ENCODE data around the gene PRPF19.

Gene PRPF19

DNA sequence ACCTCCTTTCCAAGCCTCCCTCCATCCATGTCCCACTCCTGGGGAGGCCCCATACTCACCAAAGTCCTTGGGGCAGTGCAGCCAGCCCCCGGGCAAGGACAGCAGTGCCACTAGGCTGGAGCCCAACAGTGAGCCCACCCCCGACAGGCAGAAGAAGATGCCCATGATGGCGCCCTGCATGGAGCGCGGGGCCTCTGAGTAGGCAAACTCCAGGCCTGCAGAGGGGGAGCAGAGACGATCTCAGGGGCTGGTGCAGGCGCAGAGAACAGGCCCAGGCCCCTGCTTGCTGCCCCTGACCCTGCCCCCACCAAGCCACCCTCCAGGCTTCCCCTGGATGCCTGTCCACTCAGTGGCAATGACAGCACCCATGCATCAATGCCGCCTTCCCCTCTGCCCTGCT, 31.4 kb upstream of the PRPF19 start:
- no peak for DNase-seq (ENCODE audit: low spot score)

DNA sequence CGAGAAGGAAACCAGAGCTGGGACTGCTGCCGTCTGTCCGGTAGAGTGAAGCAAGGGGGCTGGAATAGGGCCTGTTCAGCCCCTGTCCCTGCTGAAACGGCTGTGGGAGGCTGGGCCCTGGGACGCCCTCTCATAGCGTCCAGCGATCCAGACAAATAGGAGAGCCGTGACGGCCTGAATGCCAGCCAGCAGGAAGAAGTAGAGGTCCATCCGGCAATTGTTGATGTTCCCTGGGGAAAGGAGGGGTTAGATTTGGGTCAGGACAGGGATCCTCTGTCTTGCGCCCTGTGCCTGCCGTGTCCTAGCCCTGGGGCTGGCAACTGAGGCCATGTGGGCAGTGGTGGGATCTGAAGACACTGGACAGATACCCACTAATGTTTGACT, 30.8 kb upstream of the PRPF19 start:
- DNase-seq (ENCODE audit: low spot score): no peak

DNA sequence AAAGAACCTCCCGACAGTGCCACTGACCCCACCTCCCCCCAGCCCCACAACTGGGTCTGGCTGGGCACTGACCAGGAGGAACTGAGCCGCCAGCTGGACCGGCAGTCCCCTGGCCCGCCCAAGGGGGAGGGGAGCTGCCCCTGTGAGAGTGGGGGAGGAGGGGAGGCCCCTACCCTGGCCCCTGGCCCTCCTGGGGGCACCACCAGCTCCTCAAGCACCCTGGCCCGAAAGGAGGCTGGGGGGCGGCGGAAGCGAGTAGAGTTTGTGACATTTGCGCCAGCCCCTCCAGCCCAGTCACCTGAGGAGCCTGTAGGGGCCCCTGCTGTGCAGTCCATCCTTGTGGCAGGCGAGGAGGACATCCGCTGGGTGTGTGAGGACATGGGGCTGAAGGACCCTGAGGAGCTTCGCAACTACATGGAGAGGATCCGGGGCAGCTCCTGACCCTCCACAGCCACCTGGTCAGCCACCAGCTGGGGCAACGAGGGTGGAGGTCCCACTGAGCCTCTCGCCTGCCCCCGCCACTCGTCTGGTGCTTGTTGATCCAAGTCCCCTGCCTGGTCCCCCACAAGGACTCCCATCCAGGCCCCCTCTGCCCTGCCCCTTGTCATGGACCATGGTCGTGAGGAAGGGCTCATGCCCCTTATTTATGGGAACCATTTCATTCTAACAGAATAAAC, 30.2 kb upstream of the PRPF19 start:
- no peak for DNase-seq (ENCODE audit: low spot score)

DNA sequence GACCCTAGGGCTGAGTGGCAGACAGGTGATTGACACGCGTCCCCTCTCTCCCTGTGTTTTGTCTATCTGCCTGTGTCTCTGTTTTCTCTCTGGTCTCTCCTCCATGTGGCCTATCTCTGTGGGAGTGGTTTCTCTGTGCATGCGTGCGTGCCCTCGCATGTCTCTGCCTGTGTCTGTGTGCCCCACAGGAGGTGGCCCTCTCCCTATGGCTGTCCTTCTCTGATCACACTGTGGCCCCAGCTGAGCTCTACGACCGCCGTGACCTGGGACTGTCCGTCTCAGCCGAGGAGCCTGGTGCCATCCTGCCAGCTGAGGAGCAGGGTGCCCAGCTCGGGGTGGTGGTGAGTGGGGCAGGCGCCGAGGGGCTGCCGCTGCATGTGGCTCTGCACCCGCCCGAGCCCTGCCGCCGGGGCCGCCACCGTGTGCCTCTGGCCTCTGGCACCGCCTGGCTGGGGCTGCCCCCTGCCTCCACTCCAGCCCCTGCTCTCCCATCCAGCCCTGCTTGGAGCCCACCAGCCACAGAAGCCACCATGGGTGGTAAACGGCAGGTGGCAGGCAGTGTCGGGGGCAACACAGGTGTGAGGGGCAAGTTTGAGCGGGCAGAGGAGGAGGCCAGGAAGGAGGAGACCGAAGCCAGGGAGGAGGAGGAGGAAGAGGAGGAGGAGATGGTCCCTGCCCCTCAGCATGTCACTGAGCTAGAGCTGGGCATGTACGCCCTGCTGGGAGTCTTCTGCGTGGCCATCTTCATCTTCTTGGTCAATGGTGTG, 29.5 kb upstream of the PRPF19 start:
- DNase-seq (ENCODE audit: low spot score): no peak

DNA sequence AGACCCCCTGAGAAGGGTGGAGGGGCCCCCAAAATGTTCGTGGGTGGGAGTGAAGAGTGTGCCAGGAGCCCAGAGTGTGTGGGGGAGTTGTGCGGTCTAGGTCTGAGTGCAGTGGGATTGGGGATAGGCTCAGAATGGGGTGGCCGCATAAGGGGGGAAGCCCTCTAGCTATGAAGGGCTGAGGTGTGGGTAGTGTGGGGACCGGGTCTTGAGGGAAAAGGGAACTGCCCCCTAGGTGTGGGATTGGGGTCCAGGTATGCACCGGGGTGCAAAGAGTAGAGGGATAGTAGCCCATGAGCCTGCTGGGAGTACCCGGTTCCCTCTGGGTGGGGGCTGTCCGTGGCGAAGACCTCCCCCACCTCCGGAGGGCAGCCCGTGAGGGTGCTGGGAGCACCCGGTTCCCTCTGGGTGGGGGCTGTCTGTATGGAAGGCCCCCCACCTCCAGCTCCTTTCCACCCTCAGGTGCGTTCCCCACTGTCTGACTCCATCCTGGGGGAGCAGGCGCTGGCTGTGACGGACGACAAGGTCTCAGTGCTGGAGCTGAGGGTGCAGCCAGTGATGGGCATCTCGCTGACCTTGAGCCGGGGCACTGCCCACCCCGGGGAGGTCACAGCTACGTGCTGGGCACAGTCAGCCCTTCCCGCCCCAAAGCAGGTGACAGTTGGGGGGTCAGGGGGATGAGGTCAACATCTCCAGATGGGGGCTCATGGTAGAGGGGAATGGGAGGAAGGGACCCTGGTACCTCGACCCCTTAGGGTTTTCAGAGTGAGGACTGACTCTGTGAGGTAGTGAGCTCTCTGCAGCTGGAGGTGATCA, 28.6 kb upstream of the PRPF19 start:
- DNase-seq (ENCODE audit: low spot score): no peak

DNA sequence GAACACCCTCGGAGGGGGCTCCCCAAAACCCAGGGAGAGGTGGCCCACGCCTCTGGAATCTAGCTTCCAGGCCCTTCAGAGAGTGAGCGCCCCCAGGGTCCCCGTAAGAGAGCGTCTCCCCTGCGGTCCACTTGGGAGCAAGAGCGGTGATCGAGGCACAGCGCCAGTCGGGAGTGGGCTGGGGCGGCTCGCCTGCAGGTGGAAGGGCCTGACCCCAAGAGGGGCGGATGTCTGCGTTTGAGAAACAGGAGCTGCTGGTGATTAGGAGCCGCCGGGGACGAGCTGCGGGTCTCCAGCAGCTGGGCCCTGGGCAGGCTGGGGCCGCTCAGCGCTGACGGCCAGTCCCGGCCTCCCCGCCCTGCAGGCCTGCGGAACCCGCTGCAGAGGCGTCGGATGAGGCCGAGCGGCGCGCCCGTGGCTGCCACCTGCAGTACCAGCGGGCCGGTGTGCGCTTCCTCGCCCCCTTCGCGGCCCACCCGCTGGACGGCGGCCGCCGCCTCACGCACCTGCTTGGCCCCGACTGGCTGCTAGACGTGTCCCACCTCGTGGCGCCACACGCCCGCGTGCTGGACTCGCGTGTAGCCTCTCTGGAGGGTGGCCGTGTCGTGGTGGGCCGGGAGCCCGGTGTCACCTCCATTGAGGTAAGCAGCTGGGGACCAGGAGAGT, 27.9 kb upstream of the PRPF19 start:
- no peak for DNase-seq (ENCODE audit: low spot score)

DNA sequence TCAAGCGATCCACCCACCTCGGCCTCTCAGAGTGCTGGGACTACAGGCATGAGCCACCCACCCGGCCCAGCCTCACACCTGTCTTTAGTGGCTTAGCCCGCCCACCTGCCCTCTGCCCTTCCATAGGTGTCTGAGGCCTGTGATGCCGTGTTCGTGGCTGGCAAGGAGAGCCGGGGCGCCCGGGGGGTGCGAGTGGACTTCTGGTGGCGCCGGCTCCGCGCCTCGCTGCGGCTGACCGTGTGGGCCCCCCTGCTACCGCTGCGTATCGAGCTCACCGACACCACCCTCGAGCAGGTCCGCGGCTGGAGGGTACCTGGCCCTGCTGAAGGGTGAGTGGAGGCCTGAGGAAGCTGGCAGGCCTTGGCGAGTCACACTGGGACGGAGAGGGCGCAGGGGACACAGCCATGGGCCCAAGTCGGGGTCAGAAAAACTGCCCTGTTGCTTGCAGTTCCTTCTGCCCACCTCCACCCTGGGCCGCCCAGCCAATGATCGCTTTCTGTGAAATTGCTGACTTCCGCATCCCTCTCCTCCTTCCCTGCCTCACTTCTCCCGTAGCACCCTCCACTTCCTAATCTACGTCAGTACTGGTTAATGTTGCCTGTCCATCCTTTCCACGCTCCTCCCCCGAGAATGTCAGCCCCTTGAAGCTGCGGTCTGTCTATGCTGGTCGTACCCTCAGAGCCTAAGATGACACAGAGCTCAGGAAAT, 27.2 kb upstream of the PRPF19 start:
- no peak for DNase-seq (ENCODE audit: low spot score)

DNA sequence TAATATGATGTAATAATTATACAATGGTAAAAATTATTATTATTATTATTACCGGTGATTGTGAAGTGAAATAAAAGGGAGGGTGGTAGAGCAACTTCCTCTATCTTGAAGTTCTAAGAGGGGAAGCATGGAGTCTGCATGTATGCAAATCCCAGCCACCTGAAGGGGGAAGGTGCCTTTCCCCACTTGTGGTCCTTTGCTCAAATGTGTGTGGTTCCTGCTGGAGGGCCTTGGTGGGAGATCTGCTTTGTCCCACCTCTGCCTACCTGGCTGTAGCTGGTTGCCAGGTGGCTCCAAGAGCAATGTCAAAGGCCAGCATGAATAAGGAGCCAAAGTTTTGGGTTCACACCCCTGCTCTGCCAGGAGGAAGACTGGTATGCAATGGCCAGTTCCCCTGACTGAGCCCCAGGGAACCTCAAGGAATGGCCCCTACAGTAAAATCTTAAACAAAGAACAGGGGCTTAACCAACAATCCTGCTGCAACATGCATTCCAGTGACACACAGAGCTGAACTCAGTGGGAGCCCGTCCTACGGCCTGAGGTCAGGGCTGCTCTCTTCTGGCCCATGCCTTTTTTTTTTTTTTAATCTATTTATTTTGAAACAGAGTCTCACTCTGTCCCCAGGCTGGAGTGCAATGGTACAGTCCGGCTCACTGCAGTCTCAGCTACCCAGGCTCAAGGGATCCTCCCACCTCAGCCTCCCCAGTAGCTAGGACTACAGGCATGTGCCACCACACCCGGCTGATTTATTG, 26.4 kb upstream of the PRPF19 start:
- DNase-seq (ENCODE audit: low spot score): peak; percentile 43

DNA sequence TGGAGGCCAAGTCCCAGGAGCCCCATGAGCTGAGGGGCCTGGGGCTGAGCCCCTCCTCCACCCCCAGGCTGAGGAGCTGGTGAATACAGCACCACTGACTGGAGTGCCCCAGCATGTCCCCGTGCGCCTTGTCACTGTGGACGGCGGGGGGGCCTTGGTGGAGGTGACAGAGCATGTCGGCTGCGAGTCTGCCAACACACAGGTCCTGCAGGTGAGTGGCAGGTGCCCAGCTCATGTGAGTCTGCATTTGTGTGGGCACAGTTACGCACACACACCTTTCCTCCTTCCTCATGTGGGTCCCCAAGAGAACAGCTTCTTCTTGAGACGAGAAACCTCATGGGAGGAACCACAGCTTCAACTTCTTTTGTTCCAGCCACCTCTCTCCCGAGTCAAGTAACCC, 25.5 kb upstream of the PRPF19 start:
- DNase-seq (ENCODE audit: low spot score): no peak

DNA sequence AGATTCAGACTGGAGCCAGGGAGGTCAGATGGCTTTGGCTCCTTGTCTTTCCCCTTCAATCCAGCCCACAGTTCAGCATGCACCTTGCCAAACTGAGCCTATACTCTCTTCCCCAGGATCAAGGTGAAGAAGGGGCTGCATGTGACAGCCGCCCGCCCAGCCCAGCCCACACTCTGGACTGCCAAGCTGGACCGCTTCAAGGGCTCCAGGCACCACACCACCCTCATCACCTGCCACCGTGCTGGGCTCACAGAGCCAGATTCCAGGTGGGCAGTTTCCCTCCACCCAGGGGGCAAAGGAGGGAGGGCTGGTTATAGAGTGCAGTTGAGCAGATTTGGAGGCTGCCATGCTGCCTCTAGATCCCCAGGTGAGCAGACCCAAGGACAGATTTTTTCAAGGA, 24.0 kb upstream of the PRPF19 start:
- no peak for DNase-seq (ENCODE audit: low spot score)

DNA sequence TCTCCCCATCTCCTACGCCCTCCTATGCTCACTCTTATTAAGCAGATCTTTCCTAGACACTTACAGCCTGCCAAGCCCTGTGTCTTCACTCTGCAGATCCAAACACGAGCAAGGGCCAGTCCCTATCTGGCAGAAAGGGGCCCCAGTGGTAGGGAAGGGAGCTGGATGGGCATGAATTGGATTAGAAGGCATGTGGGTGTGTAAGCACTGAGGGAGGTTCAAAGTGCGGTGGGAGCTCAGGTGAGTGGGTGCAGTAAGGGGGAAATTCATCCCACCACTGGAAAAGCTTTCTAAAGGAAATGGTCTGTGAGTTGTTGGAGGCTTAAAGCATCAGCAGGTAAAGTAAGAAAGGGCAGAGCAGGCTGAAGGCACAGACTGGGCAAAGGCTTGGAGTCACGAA, 23.4 kb upstream of the PRPF19 start:
- no peak for DNase-seq (ENCODE audit: low spot score)

DNA sequence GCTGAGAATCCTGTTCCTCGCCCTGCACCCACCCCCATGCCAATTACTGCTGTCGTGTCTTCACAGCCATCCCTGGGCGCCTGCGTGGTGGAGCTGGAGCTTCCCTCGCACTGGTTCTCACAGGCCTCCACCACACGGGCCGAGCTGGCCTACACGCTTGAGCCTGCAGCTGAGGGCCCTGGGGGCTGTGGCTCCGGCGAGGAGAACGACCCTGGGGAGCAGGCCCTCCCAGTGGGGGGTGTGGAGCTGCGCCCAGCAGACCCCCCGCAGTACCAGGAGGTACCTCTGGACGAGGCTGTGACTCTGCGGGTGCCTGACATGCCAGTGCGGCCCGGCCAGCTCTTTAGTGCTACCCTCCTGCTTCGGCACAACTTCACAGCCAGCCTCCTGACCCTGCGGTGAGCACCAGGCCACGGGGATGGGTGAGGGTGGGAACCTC, 22.2 kb upstream of the PRPF19 start:
- no peak for DNase-seq (ENCODE audit: low spot score)

DNA sequence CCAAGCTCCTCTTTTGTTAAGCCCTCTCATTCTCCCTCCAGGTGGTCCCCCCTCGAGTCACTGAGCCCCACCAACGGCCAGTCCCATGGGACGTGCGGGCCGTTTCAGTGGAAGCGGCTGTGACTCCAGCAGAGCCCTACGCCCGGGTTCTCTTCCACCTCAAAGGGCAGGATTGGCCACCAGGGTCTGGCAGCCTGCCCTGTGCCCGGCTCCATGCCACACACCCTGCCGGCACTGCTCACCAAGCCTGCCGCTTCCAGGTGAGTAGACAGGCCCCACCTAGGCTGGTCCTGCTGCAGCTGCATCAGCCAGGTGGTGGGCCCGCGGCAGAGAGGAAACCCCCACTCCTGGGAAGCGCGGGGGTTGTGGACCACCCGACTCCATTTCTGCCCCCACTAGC, 21.2 kb upstream of the PRPF19 start:
- DNase-seq (ENCODE audit: low spot score): no peak

DNA sequence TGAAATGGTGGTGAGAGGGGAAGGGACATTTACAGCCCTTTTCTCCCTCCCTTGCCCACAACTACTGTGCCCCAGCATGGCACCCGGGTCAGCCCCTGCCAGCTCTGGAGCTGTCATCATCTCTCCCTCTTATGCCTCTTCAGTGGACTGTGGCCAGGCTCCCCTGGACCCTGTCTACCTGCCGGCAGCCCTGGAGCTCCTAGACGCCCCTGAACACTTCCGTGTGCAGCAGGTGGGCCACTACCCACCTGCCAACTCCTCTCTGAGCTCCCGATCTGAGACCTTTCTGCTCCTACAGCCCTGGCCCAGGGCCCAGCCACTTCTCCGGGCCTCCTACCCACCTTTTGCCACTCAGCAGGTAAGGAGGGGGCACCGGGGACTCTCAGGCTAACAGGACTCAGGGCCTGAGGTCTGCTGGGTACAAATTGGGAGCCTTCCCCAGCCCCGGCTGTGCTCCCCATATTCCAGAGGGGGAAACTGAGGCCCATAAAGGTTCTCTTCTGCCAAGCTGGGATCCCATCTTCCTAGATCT, 20.7 kb upstream of the PRPF19 start:
- no peak for DNase-seq (ENCODE audit: low spot score)

DNA sequence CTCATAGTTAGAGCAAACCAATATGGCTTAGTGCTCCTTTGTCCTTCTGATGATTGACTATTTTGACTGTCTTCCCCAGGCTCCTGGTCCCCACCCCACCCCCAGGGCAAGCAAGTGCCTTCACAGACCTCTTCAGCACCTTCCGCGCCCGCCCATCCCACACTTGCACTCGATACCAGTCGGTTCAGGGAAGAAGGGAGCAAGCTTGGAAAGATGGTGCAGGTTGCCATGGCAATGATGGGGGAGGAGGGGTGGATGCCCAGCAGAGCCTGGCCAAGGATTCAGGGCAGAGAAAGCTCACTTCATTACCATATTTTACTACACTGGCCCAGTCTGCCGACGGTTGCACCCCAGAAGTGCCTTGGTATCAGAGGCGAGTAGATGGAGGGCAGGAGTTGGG, 20.1 kb upstream of the PRPF19 start:
- no peak for DNase-seq (ENCODE audit: low spot score)

DNA sequence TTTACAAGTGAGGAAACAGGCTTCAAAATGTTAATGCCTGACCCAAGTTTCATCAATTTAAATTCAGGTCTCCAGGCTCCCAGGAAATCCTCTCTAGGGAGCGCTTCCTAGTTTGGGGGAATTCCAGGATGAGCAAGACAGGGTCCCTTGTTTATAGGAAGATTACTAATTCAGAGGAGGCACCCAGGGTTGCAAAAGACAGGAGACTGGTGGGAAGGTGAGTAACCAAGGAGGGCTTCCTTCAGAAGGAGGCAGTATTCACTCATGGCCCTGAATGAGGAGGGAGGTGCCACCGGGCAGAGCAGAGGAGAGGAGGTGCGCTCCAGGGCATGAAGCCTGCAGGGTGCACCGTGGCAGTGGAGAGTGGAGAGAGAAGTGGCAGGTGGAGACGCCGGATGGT, 19.5 kb upstream of the PRPF19 start:
- no peak for DNase-seq (ENCODE audit: low spot score)

DNA sequence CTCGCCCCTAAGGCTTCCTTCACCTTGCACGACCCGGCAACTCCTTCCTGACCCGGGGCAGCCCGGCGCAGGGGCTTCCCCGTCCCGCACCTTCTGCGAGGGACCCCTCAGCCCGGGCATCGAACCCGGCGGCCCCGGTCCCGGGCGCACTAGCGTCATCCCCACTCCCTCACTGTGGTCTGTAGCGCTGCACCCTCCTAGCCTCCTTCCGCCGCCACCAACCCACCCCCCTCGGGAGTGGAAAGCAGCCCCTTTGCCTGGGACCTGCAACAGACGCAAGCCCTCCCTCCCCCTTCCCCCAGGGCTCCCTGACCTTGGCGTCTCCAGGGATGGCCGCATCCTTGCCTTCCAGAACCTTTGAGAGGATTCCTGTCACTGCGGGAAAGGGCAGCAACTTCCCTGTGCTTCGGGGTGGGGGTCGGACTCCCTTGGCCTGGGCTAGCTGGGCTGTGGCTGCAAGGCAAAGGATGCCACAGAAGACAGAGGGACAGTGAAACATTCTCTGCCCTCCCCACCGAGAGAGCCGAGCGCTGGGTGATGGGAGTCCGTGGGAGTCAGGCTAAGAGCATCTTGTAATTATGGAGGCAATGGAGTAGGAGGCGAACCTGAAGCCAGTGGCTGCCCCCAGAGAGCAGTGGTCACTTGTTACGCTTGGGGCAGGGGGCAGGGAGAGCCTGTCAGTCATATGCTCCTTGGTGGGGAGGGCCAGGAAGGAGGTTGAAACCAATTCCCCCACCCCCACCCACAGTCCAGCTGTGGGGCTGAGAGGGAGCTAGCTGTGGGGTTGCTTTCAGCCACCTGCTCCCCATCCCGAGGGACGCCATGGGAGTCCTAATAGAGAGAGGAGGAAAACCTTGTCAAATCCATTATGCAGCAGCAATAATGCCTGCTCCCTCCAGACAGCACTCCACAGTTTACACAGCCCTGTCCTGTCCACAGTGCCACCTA, 18.8 kb upstream of the PRPF19 start:
- DNase-seq (ENCODE audit: low spot score): peak; percentile 54

DNA sequence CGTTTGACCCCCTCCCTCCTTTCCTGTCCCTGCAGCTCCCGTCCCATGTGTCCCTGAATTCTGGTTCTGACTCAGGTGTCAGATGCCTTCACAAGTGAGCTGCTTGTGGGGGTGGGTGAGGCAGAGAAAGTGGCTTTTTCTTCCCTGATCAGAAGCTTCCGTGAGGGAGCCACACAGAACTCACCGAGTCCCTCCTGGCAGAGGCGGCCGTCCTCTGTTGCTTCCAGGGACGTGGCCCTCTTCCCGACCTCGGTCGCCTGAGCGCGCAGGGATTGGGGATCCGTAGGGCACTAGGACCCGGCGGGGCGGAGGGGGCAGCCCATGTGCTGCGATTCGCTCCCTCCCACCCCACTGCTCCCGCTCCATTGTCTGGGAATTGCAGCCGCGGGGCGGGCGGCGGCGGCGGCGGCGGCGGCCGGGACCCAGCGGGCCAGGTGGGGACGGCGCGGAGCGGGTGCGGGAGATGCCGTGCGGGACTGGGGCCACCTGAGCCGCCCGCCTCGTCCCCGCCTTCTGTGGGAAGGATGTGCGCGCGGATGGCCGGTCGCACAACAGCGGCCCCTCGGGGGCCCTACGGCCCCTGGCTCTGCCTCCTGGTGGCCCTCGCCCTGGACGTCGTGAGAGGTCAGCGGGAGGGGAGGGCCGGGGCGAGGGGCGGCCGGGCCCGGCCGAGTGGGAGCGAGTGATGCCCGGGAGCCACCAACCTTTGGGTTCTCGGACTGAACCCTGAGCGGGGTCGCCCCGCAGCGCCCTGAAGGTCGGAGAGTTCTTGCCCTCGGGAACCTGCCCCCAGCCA, 17.9 kb upstream of the PRPF19 start, which contains the start of gene TMEM132A:
TMEM132A (plus strand) TSS at position 351 of the 796 bp plus-strand sequence; CDS start at position 525, 174 bp downstream.
- peak; percentile 98 for DNase-seq (ENCODE audit: low spot score)

DNA sequence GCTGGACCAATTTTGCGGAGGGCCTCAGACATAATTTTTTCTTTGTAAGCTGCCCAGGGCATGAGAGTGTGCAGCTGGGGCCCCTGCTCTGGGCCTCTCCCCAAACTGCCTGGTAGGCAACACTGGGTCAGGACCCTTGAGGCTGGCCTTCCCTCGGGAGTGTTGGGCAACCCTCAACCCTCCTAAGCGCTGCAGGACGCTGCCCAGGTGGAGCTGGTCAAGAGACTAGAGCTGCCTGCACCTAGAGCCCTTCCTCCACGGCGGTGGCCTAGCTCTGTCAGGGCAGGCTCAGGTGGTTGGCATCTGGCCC, 17.4 kb upstream of the PRPF19 start:
- DNase-seq (ENCODE audit: low spot score): peak; percentile 61

Data from iPS-NIHi11 (cell line).